ENCODE measurements around the gene PRR12. TPM values are rescaled to one million over a fixed set of nuclear protein-coding genes. Genes with fewer than 3 reads are reported as not detected.

The PRR12 gene
- total RNA-seq, 2 experiments from 2014 or later: 34.8 to 46.5 TPM

- Mint-ChIP-seq H3K4me3 (peak overlapping the region; percentile 93), H3K9me3 (ENCODE audit: low read depth) (no peaks in the 10 kb centered on the region), H3K27ac (peak overlapping the region; percentile 41), H3K4me1 (peaks cover 44% of the 10 kb centered on the region), H3K36me3 (peaks cover 4% of the 10 kb centered on the region), H3K27me3 (peaks cover 6% of the 10 kb centered on the region)
- CTCF ChIA-PET: interaction anchor here (0.9 to 4.9 kb wide), 10 partner anchors 33 to 646 kb away, joined by 3 to 54 read pairs (median 5); partner anchors contain the start of genes GYS1, NOSIP, PRMT1 and PRR12
- no peak for DNase-seq
- ATAC-seq: no peak
Observed at GRCh38 chr19:49639401-49640112, 48.6 kb downstream of the PRR12 start.

GRCh38 chr19:49640113-49640898, 49.3 kb downstream of the PRR12 start, which contains the start of gene RRAS:
RRAS (minus strand) TSS chr19:49640143; CDS start chr19:49640098, 45 bp downstream.
- peaks cover 44% of the 10 kb centered on the region for H3K4me1 Mint-ChIP-seq
- H3K27me3 Mint-ChIP-seq: peaks cover 6% of the 10 kb centered on the region
- H3K9me3 Mint-ChIP-seq (ENCODE audit: low read depth): no peaks in the 10 kb centered on the region
- H3K4me3 Mint-ChIP-seq: peak within 1 kb of the TSS; percentile 93
- CTCF ChIA-PET: interaction anchor here (0.9 to 4.9 kb wide), 12 partner anchors 9 to 647 kb away, joined by 3 to 54 read pairs (median 4); partner anchors contain the start of genes GYS1, NOSIP, PRMT1 and PRR12
- peak within 1 kb of the TSS; percentile 99 for H3K27ac Mint-ChIP-seq
- H3K36me3 Mint-ChIP-seq: peaks cover 4% of the 10 kb centered on the region
- ATAC-seq (peak; percentile 75), DNase-seq (peak; percentile 100)

GRCh38 chr19:49641688-49642491, 50.9 kb downstream of the PRR12 start, which contains the start of gene SCAF1:
SCAF1 (plus strand) TSS chr19:49642209; CDS start chr19:49645027, 2,818 bp downstream.
- peaks cover 7% of the 10 kb centered on the region for H3K36me3 Mint-ChIP-seq
- peak; percentile 63 for ATAC-seq
- CTCF ChIA-PET: interaction anchor here (0.7 to 4.9 kb wide), 8 partner anchors 23 to 153 kb away, joined by 3 to 54 read pairs (median 4); partner anchors contain the start of genes BCL2L12, IRF3 and PRMT1
- H3K4me1 Mint-ChIP-seq: peaks cover 44% of the 10 kb centered on the region
- H3K4me3 Mint-ChIP-seq: peak within 1 kb of the TSS; percentile 93
- H3K27me3 Mint-ChIP-seq: peaks cover 6% of the 10 kb centered on the region
- H3K9me3 Mint-ChIP-seq (ENCODE audit: low read depth): no peaks in the 10 kb centered on the region
- DNase-seq: peak; percentile 100
- peak within 1 kb of the TSS; percentile 99 for H3K27ac Mint-ChIP-seq

GRCh38 chr19:49642492-49643035, 51.6 kb downstream of the PRR12 start:
- Mint-ChIP-seq H3K27me3 (peaks cover 6% of the 10 kb centered on the region), H3K4me3 (peak overlapping the region; percentile 93)
- CTCF ChIA-PET: interaction anchor here (0.7 to 4.9 kb wide), 11 partner anchors 13 to 153 kb away, joined by 3 to 54 read pairs (median 5); partner anchors contain the start of genes BCL2L12, IRF3 and PRMT1

GRCh38 chr19:49643466-49643865, 52.5 kb downstream of the PRR12 start:
- Mint-ChIP-seq H3K9me3 (ENCODE audit: low read depth) (no peaks in the 10 kb centered on the region), H3K27me3 (peaks cover 3% of the 10 kb centered on the region), H3K4me1 (peaks cover 40% of the 10 kb centered on the region), H3K27ac (peak overlapping the region; percentile 99), H3K4me3 (peak overlapping the region; percentile 93), H3K36me3 (peaks cover 7% of the 10 kb centered on the region)
- DNase-seq: peak; percentile 58
- CTCF ChIA-PET: interaction anchor here (0.6 to 4.9 kb wide), 8 partner anchors 12 to 140 kb away, joined by 3 to 54 read pairs (median 4); partner anchors contain the start of gene PRMT1
- ATAC-seq: no peak

More at GRCh38 chr19:49642492-49643035, 51.6 kb downstream of the PRR12 start:
- H3K9me3 Mint-ChIP-seq (ENCODE audit: low read depth): no peaks in the 10 kb centered on the region
- ATAC-seq: no peak
- H3K36me3 Mint-ChIP-seq: peaks cover 7% of the 10 kb centered on the region
- peaks cover 44% of the 10 kb centered on the region for H3K4me1 Mint-ChIP-seq
- no peak for DNase-seq
- peak overlapping the region; percentile 99 for H3K27ac Mint-ChIP-seq

- peaks cover 10% of the 10 kb centered on the region for H3K36me3 Mint-ChIP-seq
- no peaks in the 10 kb centered on the region for H3K27me3 Mint-ChIP-seq
- no peak for ATAC-seq
- DNase-seq: no peak
- peaks cover 30% of the 10 kb centered on the region for H3K4me1 Mint-ChIP-seq
- no peak overlapping the region for H3K4me3 Mint-ChIP-seq
- H3K9me3 Mint-ChIP-seq (ENCODE audit: low read depth): no peaks in the 10 kb centered on the region
- no peak overlapping the region for H3K27ac Mint-ChIP-seq
- CTCF ChIA-PET: no interaction called here
Observed at GRCh38 chr19:49645592-49645991, 54.6 kb downstream of the PRR12 start.

GRCh38 chr19:49645995-49646394, 55.0 kb downstream of the PRR12 start:
- H3K4me3 Mint-ChIP-seq: no peak overlapping the region
- CTCF ChIA-PET: no interaction called here
- H3K36me3 Mint-ChIP-seq: peaks cover 11% of the 10 kb centered on the region
- no peaks in the 10 kb centered on the region for H3K9me3 Mint-ChIP-seq (ENCODE audit: low read depth)
- no peak overlapping the region for H3K27ac Mint-ChIP-seq
- ATAC-seq (no peak), DNase-seq (no peak)
- H3K4me1 Mint-ChIP-seq: peaks cover 26% of the 10 kb centered on the region
- H3K27me3 Mint-ChIP-seq: no peaks in the 10 kb centered on the region

- H3K4me1 Mint-ChIP-seq: peaks cover 24% of the 10 kb centered on the region
- no peaks in the 10 kb centered on the region for H3K9me3 Mint-ChIP-seq (ENCODE audit: low read depth)
- no peak for ATAC-seq
- no peak overlapping the region for H3K4me3 Mint-ChIP-seq
- peaks cover 11% of the 10 kb centered on the region for H3K36me3 Mint-ChIP-seq
- CTCF ChIA-PET: no interaction called here
- H3K27me3 Mint-ChIP-seq: no peaks in the 10 kb centered on the region
- H3K27ac Mint-ChIP-seq: no peak overlapping the region
- no peak for DNase-seq
Observed at GRCh38 chr19:49646586-49646985, 55.6 kb downstream of the PRR12 start.

GRCh38 chr19:49651029-49651819, 60.2 kb downstream of the PRR12 start:
- peaks cover 2% of the 10 kb centered on the region for H3K4me1 Mint-ChIP-seq
- H3K4me3 Mint-ChIP-seq: no peak overlapping the region
- H3K36me3 Mint-ChIP-seq: peaks cover 17% of the 10 kb centered on the region
- H3K9me3 Mint-ChIP-seq (ENCODE audit: low read depth): no peaks in the 10 kb centered on the region
- DNase-seq: no peak
- CTCF ChIA-PET: no interaction called here
- H3K27ac Mint-ChIP-seq: no peak overlapping the region
- H3K27me3 Mint-ChIP-seq: no peaks in the 10 kb centered on the region
- no peak for ATAC-seq

GRCh38 chr19:49651820-49652550, 61.0 kb downstream of the PRR12 start:
- Mint-ChIP-seq H3K4me3 (no peak overlapping the region), H3K27me3 (no peaks in the 10 kb centered on the region), H3K36me3 (peaks cover 19% of the 10 kb centered on the region), H3K4me1 (peaks cover 2% of the 10 kb centered on the region), H3K27ac (no peak overlapping the region), H3K9me3 (ENCODE audit: low read depth) (no peaks in the 10 kb centered on the region)
- ATAC-seq (no peak), DNase-seq (no peak)
- CTCF ChIA-PET: no interaction called here

- Mint-ChIP-seq H3K36me3 (peaks cover 22% of the 10 kb centered on the region), H3K27me3 (no peaks in the 10 kb centered on the region), H3K4me3 (no peak overlapping the region), H3K4me1 (peaks cover 2% of the 10 kb centered on the region), H3K9me3 (ENCODE audit: low read depth) (no peaks in the 10 kb centered on the region), H3K27ac (no peak overlapping the region)
- no peak for ATAC-seq
- CTCF ChIA-PET: no interaction called here
- no peak for DNase-seq
Observed at GRCh38 chr19:49652551-49653465, 61.8 kb downstream of the PRR12 start.
